Adrenal gland (tissue), 12 donors: Measurements from ENCODE around the gene HHEX. TPM values are rescaled to one million over a fixed set of nuclear protein-coding genes. Genes with fewer than 3 reads are reported as not detected.
"Not testable (repeated sequence)": the region's sequence is repeated elsewhere in the genome, so short reads cannot be mapped to it uniquely, and the experiment has no call there.

ENCODE experiments used
- DNase-seq, 7 donors: peaks; one replicate each; pipeline ENCODE4 v3.0.0-alpha.2; 2019 to 2020
- H3K27ac ChIP-seq, 5 donors: fragments of 200-600 bp; sonication (generic) in 4 of 5; 1 replicate in 3 of 5; 2 replicates in 2 of 5; pipeline versions ENCODE4 v1.5.1 to v1.8.0; 2016 to 2020; ENCODE audit warnings: mild to moderate bottlenecking in 1 of 5
- H3K27me3 ChIP-seq: fragments of 200-600 bp; 2 replicates; pipeline ENCODE4 v1.8.0; 2021
- H3K36me3 ChIP-seq, 2 donors: fragments of 200-600 bp; replicated peaks in 1 of 2; 1 replicate in 1 of 2; 2 replicates in 1 of 2; pipeline versions ENCODE4 v1.5.1 to v1.8.0; 2018 to 2022
- H3K4me1 ChIP-seq, 2 donors: fragments of 200-600 bp; replicated peaks in 1 of 2; 1 replicate in 1 of 2; 2 replicates in 1 of 2; pipeline versions ENCODE4 v1.5.1 to v1.8.0; 2018 to 2021
- H3K4me3 ChIP-seq, 4 donors: fragments of 200-600 bp; sonication (generic) in 3 of 4; one replicate each; pipeline ENCODE4 v1.5.1; 2016 to 2018
- H3K9me3 ChIP-seq, 3 donors: fragments of 200-600 bp; sonication (generic) in 1 of 3; replicated peaks in 1 of 3; 1 replicate in 2 of 3; 2 replicates in 1 of 3; pipeline versions ENCODE4 v1.5.1 to v1.8.0; 2016 to 2021
- CTCF ChIP-seq, 6 experiments: fragments of 450-650 bp in 4 of 6; fragments of 200-600 bp in 2 of 6; sonication (generic) in 1 of 6; IDR thresholded peaks; 1 replicate in 5 of 6; 2 replicates in 1 of 6; pipeline versions ENCODE4 v1.5.1 to v1.8.0; 2016 to 2021; ENCODE audit warnings: antibody characterized with exemption in 6 of 6, mild to moderate bottlenecking in 2 of 6, moderate library complexity in 1 of 6
- POLR2A ChIP-seq, 2 donors: fragments of 450-650 bp; IDR thresholded peaks; one replicate each; pipeline ENCODE4 v1.6.1; 2017; ENCODE audit warnings: antibody characterized with exemption in 2 of 2, mild to moderate bottlenecking in 2 of 2, moderate library complexity in 1 of 2
- WGBS, 4 donors: extraction: QIAGEN DNeasy Blood & Tissue Kit in 2 of 4; methylation state at CpG; one replicate each; pipeline versions ENCODE4 v1.1.5 to v1.1.7; 2013 to 2017; 5-methylcytosine and 5-hydroxymethylcytosine counted together
- intact Hi-C, 2 donors: fragments of 100-400 bp; cut with DNase I; formaldehyde crosslinking; loops; one replicate each; pipeline versions ENCODE4 v1.14.1 to v1.15.0; 2022 to 2023
- polyA plus RNA-seq, 3 donors: library from polyadenylated mRNA; stranded (reverse); fragments of 200-250 nt in 2 of 3; fragments of 350-450 nt in 1 of 3; fragmentation: Illumina TruSeq in 1 of 3; extraction: RNeasy Lipid Tissue Mini Kit (QIAGEN cat#74804) in 1 of 3; gene quantifications; one replicate each; pipeline ENCODE4 v1.2.3, GENCODE V29; 2013 to 2014
- total RNA-seq, 9 donors: library from RNA; depleted of rRNA in 4 of 9; stranded (reverse); fragments of >200 nt in 4 of 9; fragments of 120-200 nt in 1 of 9; fragmentation: NEBNext Ultra II Directional in 1 of 9; extraction: Animal tissue kit (Norgen Biotek cat#: 25700) in 1 of 9; gene quantifications; one replicate each; pipeline versions ENCODE4 v1.1.0 to v1.2.4, GENCODE V29; 2013 to 2023
- donor health status: healthy with polysubstance abuse.
- donor health status: Bipolar disorder and iron deficiency.
- donor health status: DM: yes; HTN: yes; CAD: no.
- donor health status: DM: no; HTN: no; CAD: no.
- donor health status: DM: no; HTN: no; CAD: no.
- donor health status: DM: yes; HTN: yes; CAD: no.

HHEX gene
- total and polyA plus RNA-seq, 12 donors = 10.2 to 49.3 (median 20.0) TPM

DNA sequence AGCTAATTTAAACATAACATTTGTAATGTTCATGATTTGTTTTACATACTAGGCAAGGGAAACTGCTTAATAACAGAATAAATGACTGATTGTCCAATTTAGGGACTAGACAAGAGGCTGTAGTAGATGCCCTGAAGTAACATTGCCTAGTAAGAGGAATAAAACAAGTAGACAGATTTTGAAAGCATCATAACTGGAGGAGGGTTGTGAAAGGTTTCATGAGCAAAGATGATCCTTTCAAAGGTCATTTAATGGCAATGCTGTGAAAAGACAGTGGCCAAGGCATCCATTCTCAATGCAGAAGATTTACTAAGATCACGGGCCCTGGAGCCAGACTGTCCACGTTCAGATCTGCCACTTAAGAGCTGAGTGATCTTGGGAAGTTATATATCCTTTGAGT, 44.8 kb upstream of the HHEX start:
- no peaks in the 10 kb centered on the region for H3K9me3 ChIP-seq
- no peaks in the 10 kb centered on the region for H3K36me3 ChIP-seq
- H3K27ac ChIP-seq = no peak overlapping the region
- no peak overlapping the region for H3K4me3 ChIP-seq
- intact Hi-C loops = no loop called here
- no peaks in the 10 kb centered on the region for H3K4me1 ChIP-seq
- WGBS, 4 donors = 90 to 97% (median 96%) methylated on average over 2 of the region's 2 CpGs
- no peaks in the 10 kb centered on the region for H3K27me3 ChIP-seq
- TF ChIP-seq POLR2A (IDR thresholded peaks at IDR 0.05) (no peak), CTCF (IDR thresholded peaks at IDR 0.05) (no peak)
- DNase-seq = no peak

- H3K27ac ChIP-seq, H3K4me1 ChIP-seq, H3K36me3 ChIP-seq, H3K27me3 ChIP-seq, DNase-seq, H3K9me3 ChIP-seq, H3K4me3 ChIP-seq, intact Hi-C loops: not testable (repeated sequence)
- 85 to 93% (median 86%) methylated on average over 3 of the region's 3 CpGs for WGBS, 4 donors
These were observed 38.9 kb upstream of the HHEX start for GRCh38 chr10:92650864-92651263.

DNA sequence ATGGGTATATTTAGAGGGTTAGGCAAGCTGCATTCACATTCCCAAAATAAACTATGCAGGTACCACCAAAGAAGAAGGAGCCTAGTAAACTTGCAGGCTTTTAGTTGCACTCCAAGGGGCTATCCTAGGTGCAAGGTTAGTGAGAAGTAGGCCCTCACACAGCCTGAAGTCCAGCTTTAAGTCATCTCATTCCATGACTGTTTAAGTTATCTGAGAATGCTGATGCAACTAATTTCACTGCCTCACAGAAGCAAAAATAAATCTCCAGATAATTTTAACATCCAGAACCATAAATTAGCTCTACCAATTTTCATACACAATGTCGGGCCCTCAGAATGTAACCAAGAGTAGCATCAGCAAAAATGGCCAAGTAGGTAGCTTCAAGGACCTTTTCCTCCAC, 34.3 kb upstream of the HHEX start:
- TF ChIP-seq CTCF (IDR thresholded peaks at IDR 0.05) (no peak), POLR2A (IDR thresholded peaks at IDR 0.05) (no peak)
- no peaks in the 10 kb centered on the region for H3K9me3 ChIP-seq
- 82 to 89% (median 85%) methylated on average over 1 of the region's 1 CpG for WGBS, 4 donors
- intact Hi-C loops = no loop called here
- H3K4me1 ChIP-seq = no peaks in the 10 kb centered on the region
- no peaks in the 10 kb centered on the region for H3K27me3 ChIP-seq
- H3K36me3 ChIP-seq = no peaks in the 10 kb centered on the region
- no peak overlapping the region for H3K4me3 ChIP-seq
- H3K27ac ChIP-seq = no peak overlapping the region
- DNase-seq = no peak

GRCh38 chr10:92656266-92656961, 33.3 kb upstream of the HHEX start:
- Histone ChIP-seq H3K4me3 (no peak overlapping the region), H3K4me1 (no peaks in the 10 kb centered on the region), H3K36me3 (no peaks in the 10 kb centered on the region), H3K27me3 (no peaks in the 10 kb centered on the region), H3K9me3 (no peaks in the 10 kb centered on the region), H3K27ac (no peak overlapping the region)
- 86 to 95% (median 94%) methylated on average over 7 of the region's 7 CpGs for WGBS, 4 donors
- TF ChIP-seq CTCF (IDR thresholded peaks at IDR 0.05) (no peak), POLR2A (IDR thresholded peaks at IDR 0.05) (no peak)
- DNase-seq = no peak
- intact Hi-C loops = no loop called here

DNA sequence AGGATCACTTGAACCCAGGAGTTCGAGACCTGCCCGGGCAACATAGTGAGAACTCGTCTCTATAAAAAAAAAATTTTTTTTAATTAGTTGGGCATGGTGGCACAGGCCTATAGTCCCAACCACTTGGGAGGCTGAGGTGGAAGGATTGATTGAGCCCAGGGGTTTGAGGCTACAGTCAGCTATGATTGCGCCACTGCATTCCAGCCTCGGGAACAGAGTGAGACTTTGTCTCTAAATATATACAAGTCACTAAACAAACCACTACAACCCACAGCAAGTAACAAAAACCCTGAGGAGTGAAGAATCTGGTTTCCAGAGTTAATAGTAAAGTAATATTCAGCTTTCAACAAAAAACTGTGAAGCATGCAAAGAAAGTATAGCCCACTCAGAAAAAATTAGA, 32.7 kb upstream of the HHEX start:
- no peak overlapping the region for H3K4me3 ChIP-seq
- H3K36me3 ChIP-seq = no peaks in the 10 kb centered on the region
- no peaks in the 10 kb centered on the region for H3K27me3 ChIP-seq
- TF ChIP-seq CTCF (IDR thresholded peaks at IDR 0.05) (no peak), POLR2A (IDR thresholded peaks at IDR 0.05) (no peak)
- H3K27ac ChIP-seq = no peak overlapping the region
- no peaks in the 10 kb centered on the region for H3K9me3 ChIP-seq
- WGBS, 4 donors = 86 to 99% (median 93%) methylated on average over 5 of the region's 5 CpGs
- intact Hi-C loops = no loop called here
- DNase-seq = no peak
- H3K4me1 ChIP-seq = no peaks in the 10 kb centered on the region
